H9 (cell line): Measurements from ENCODE around the gene VASH2. TPM values are rescaled to one million over a fixed set of nuclear protein-coding genes. Genes with fewer than 3 reads are reported as not detected.

Experiments
- DNase-seq: peaks from one replicate; pipeline ENCODE4 v3.0.0-alpha.2; 2017
- H2AFZ ChIP-seq: one replicate; pipeline ENCODE4 v1.6.1; 2013; ENCODE audit warnings: mild to moderate bottlenecking, low read length, control low read depth, moderate library complexity
- H2AK5ac ChIP-seq: 2 replicates; pipeline ENCODE4 v1.6.1; 2013; ENCODE audit warnings: low read length, control low read depth, mixed read lengths; ENCODE audit not compliant: insufficient read length
- H2BK120ac ChIP-seq: one replicate; pipeline ENCODE4 v1.6.1; 2013; ENCODE audit warnings: low read depth, mild to moderate bottlenecking, low read length, control low read depth, inconsistent platforms; ENCODE audit not compliant: poor library complexity, severe bottlenecking
- H2BK12ac ChIP-seq: 2 replicates; pipeline ENCODE4 v1.6.1; 2013; ENCODE audit warnings: low read length, control low read depth, mixed read lengths, low read depth; ENCODE audit not compliant: insufficient read length
- H2BK15ac ChIP-seq: 2 replicates; pipeline ENCODE4 v1.6.1; 2013; ENCODE audit warnings: low read depth, low read length, control low read depth
- H2BK20ac ChIP-seq: one replicate; pipeline ENCODE4 v1.6.1; 2013; ENCODE audit warnings: low read depth, mild to moderate bottlenecking, low read length, control low read depth, inconsistent platforms; ENCODE audit not compliant: poor library complexity, severe bottlenecking
- H2BK5ac ChIP-seq: 2 replicates; pipeline ENCODE4 v1.6.1; 2013; ENCODE audit warnings: low read length, control low read depth, mixed read lengths; ENCODE audit not compliant: insufficient read length
- H3K14ac ChIP-seq: 2 replicates; pipeline ENCODE4 v1.6.1; 2013; ENCODE audit warnings: low read length, control low read depth; ENCODE audit not compliant: insufficient read depth
- H3K18ac ChIP-seq: 2 replicates; pipeline ENCODE4 v1.6.1; 2013; ENCODE audit warnings: low read depth, mild to moderate bottlenecking, mixed read lengths, low read length, control low read depth; ENCODE audit not compliant: insufficient read length
- H3K23ac ChIP-seq: 2 replicates; pipeline ENCODE4 v1.6.1; 2013; ENCODE audit warnings: low read length, control low read depth, mixed read lengths, low read depth; ENCODE audit not compliant: insufficient read length
- H3K23me2 ChIP-seq: 2 replicates; pipeline ENCODE4 v1.6.1; 2013; ENCODE audit warnings: low read depth, mild to moderate bottlenecking, mixed read lengths, low read length, control low read depth; ENCODE audit not compliant: insufficient read length, poor library complexity, severe bottlenecking
- H3K27ac ChIP-seq: 2 replicates; pipeline ENCODE4 v1.5.1; 2013; ENCODE audit warnings: low read length, control low read depth, mixed read lengths, low read depth; ENCODE audit not compliant: insufficient read length
- H3K27me3 ChIP-seq: 2 replicates; pipeline ENCODE4 v1.6.1; 2013; ENCODE audit warnings: low read length, control low read depth, inconsistent platforms; ENCODE audit not compliant: insufficient read depth
- H3K4ac ChIP-seq: 2 replicates; pipeline ENCODE4 v1.6.1; 2013; ENCODE audit warnings: low read depth, mild to moderate bottlenecking, control low read depth, inconsistent platforms, low read length, moderate library complexity
- H3K4me1 ChIP-seq: 2 replicates; pipeline ENCODE4 v1.6.1; 2013; ENCODE audit warnings: low read length, control low read depth, inconsistent platforms; ENCODE audit not compliant: insufficient read depth
- H3K4me2 ChIP-seq: 2 replicates; pipeline ENCODE4 v1.6.1; 2013; ENCODE audit warnings: low read length, control low read depth, mixed read lengths; ENCODE audit not compliant: insufficient read length, insufficient read depth
- H3K56ac ChIP-seq: 2 replicates; pipeline ENCODE4 v1.6.1; 2013; ENCODE audit warnings: low read depth, mild to moderate bottlenecking, mixed read lengths, low read length, control low read depth; ENCODE audit not compliant: insufficient read length
- H3K79me1 ChIP-seq: 2 replicates; pipeline ENCODE4 v1.6.1; 2013; ENCODE audit warnings: low read depth, mild to moderate bottlenecking, moderate library complexity, low read length, control low read depth, inconsistent platforms; ENCODE audit not compliant: insufficient read depth, poor library complexity, severe bottlenecking
- H3K79me2 ChIP-seq: 2 replicates; pipeline ENCODE4 v1.6.1; 2013; ENCODE audit warnings: low read length, control low read depth, inconsistent platforms; ENCODE audit not compliant: insufficient read depth
- H3K9ac ChIP-seq: 2 replicates; pipeline ENCODE4 v1.6.1; 2013; ENCODE audit warnings: low read length, control low read depth, mixed read lengths; ENCODE audit not compliant: insufficient read length; ENCODE audit errors: extremely low read depth
- H3K9me3 ChIP-seq: one replicate; pipeline ENCODE4 v1.6.1; 2013; ENCODE audit warnings: low read depth, low read length, inconsistent platforms; ENCODE audit not compliant: control insufficient read depth
- H3T11ph ChIP-seq: one replicate; pipeline ENCODE4 v1.6.1; 2013; ENCODE audit warnings: mild to moderate bottlenecking, low read length, control low read depth, inconsistent platforms
- H4K20me1 ChIP-seq: one replicate; pipeline ENCODE4 v1.6.1; 2013; ENCODE audit not compliant: control insufficient read depth, insufficient read length, insufficient read depth
- H4K5ac ChIP-seq: 2 replicates; pipeline ENCODE4 v1.6.1; 2013; ENCODE audit warnings: low read depth, mild to moderate bottlenecking, mixed read lengths, low read length, control low read depth; ENCODE audit not compliant: insufficient read length
- H4K8ac ChIP-seq: replicated peaks from 2 replicates; pipeline ENCODE4 v1.6.1; 2013; ENCODE audit warnings: low read length, control low read depth, mixed read lengths, low read depth; ENCODE audit not compliant: insufficient read length
- H4K91ac ChIP-seq: 2 replicates; pipeline ENCODE4 v1.6.1; 2013; ENCODE audit warnings: low read depth, mild to moderate bottlenecking, moderate library complexity, mixed read lengths, low read length, control low read depth; ENCODE audit not compliant: insufficient read length
- H3K27ac Mint-ChIP-seq, 3 experiments: 2 replicates in 2 of 3; 3 replicates in 1 of 3; pipeline ENCODE4 v1.8.0; 2020 to 2021; ENCODE audit warnings: mixed read lengths in 3 of 3, mild to moderate bottlenecking in 1 of 3, moderate library complexity in 1 of 3
- H3K27me3 Mint-ChIP-seq: 2 replicates; pipeline ENCODE4 v1.8.0; 2021; ENCODE audit warnings: low read depth, mild to moderate bottlenecking, moderate library complexity, mixed read lengths
- H3K36me3 Mint-ChIP-seq, 3 experiments: 2 replicates in 2 of 3; 3 replicates in 1 of 3; pipeline ENCODE4 v1.8.0; 2020 to 2021; ENCODE audit warnings: low read depth in 3 of 3, mixed read lengths in 3 of 3; ENCODE audit not compliant: insufficient read depth in 1 of 3
- H3K4me1 Mint-ChIP-seq, 2 experiments: 2 replicates each; pipeline ENCODE4 v1.8.0; 2020; ENCODE audit warnings: mixed read lengths in 2 of 2
- H3K4me3 Mint-ChIP-seq, 2 experiments: 2 replicates in 1 of 2; 3 replicates in 1 of 2; pipeline ENCODE4 v1.8.0; 2020 to 2021; ENCODE audit warnings: mild to moderate bottlenecking in 2 of 2, mixed read lengths in 2 of 2, moderate library complexity in 1 of 2
- H3K9me3 Mint-ChIP-seq, 2 experiments: 2 replicates in 1 of 2; 3 replicates in 1 of 2; pipeline ENCODE4 v1.8.0; 2020; ENCODE audit warnings: mild to moderate bottlenecking in 2 of 2, mixed read lengths in 2 of 2, moderate library complexity in 1 of 2
- total RNA-seq: library from RNA; stranded (reverse); gene quantifications from 2 replicates; pipeline ENCODE4 v1.2.1, GENCODE V29; 2021
- TF ChIP-seq, protein P1 (sequence below): fragments of 200-600 bp; sonication (generic); conservative IDR thresholded peaks from 3 replicates; pipeline ENCODE4 v1.8.0; 2021; ENCODE audit warnings: antibody characterized with exemption, mild to moderate bottlenecking

The VASH2 gene
- total RNA-seq, 1 experiment from 2014 or later: 76.1 TPM

GRCh38 chr1:212946872-212947271, 3.5 kb upstream of the VASH2 start:
- no peak overlapping the region for H3K23ac ChIP-seq
- H3K18ac ChIP-seq: no peak overlapping the region
- H3K27me3 Mint-ChIP-seq: peaks cover 21% of the 10 kb centered on the region
- H3K14ac ChIP-seq: no peak overlapping the region
- peaks cover under 1 to 7% (median 2%) of the 10 kb centered on the region in 3 experiments; a peak in 6 of 7 replicates for H3K36me3 Mint-ChIP-seq
- no peak overlapping the region for H3K27ac ChIP-seq
- H4K8ac ChIP-seq: no peak overlapping the region
- no peak overlapping the region for H2BK15ac ChIP-seq
- peaks cover 9% of the 10 kb centered on the region; the same call in 1 of the 2 replicates for H3K79me2 ChIP-seq
- no peak for DNase-seq
- no peak overlapping the region for H2BK5ac ChIP-seq
- no peak overlapping the region for H2BK20ac ChIP-seq
- no peak overlapping the region for H3K9ac ChIP-seq
- H3T11ph ChIP-seq: no peak overlapping the region
- H2AFZ ChIP-seq: no peak overlapping the region
- H3K4me3 Mint-ChIP-seq: no peak overlapping the region
- H3K79me1 ChIP-seq: peaks cover 3% of the 10 kb centered on the region
- peaks cover 21 to 24% of the 10 kb centered on the region in 2 experiments for H3K4me1 Mint-ChIP-seq
- no peak overlapping the region for H3K27ac Mint-ChIP-seq
- TF ChIP-seq, protein P1, sequence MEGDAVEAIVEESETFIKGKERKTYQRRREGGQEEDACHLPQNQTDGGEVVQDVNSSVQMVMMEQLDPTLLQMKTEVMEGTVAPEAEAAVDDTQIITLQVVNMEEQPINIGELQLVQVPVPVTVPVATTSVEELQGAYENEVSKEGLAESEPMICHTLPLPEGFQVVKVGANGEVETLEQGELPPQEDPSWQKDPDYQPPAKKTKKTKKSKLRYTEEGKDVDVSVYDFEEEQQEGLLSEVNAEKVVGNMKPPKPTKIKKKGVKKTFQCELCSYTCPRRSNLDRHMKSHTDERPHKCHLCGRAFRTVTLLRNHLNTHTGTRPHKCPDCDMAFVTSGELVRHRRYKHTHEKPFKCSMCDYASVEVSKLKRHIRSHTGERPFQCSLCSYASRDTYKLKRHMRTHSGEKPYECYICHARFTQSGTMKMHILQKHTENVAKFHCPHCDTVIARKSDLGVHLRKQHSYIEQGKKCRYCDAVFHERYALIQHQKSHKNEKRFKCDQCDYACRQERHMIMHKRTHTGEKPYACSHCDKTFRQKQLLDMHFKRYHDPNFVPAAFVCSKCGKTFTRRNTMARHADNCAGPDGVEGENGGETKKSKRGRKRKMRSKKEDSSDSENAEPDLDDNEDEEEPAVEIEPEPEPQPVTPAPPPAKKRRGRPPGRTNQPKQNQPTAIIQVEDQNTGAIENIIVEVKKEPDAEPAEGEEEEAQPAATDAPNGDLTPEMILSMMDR: no peak
- H3K9me3 ChIP-seq: no peaks in the 10 kb centered on the region
- H3K4me2 ChIP-seq: no peak overlapping the region
- H3K56ac ChIP-seq: no peak overlapping the region
- no peak overlapping the region for H2AK5ac ChIP-seq
- no peak overlapping the region for H4K91ac ChIP-seq
- H2BK120ac ChIP-seq: no peak overlapping the region
- peaks cover 4% of the 10 kb centered on the region; the same call in 1 of the 2 replicates for H3K4me1 ChIP-seq
- H3K27me3 ChIP-seq: no peaks in the 10 kb centered on the region
- no peak overlapping the region for H2BK12ac ChIP-seq
- H3K9me3 Mint-ChIP-seq: peaks cover 8 to 9% of the 10 kb centered on the region in 2 experiments; a peak in 4 of 5 replicates
- H4K5ac ChIP-seq: no peak overlapping the region
- no peaks in the 10 kb centered on the region for H4K20me1 ChIP-seq
- H3K4ac ChIP-seq: no peak overlapping the region
- H3K23me2 ChIP-seq: peaks cover 13% of the 10 kb centered on the region
